Dermis microvascular lymphatic vessel endothelial cell (primary cell): ENCODE measurements around the gene MFN1. TPM values are rescaled to one million over a fixed set of nuclear protein-coding genes. Genes with fewer than 3 reads are reported as not detected.
A peak's percentile ranks its signal among the peaks of the same experiment; 100 is the strongest.

Experiments used
- DNase-seq, 2 donors: peaks; one replicate each; pipeline versions ENCODE4 v3.0.0 to v3.0.0-alpha.2; 2010; ENCODE audit warnings: low read depth in 2 of 2
- total RNA-seq: library from RNA; depleted of rRNA; stranded (reverse); fragments of >200 nt; gene quantifications from 2 replicates; pipeline ENCODE4 v1.2.1, GENCODE V29; 2014

The MFN1 gene
- total RNA-seq, 1 donor from 2014 or later, result 35.9 TPM

- no peak for DNase-seq
Observed at GRCh38 chr3:179428876-179429548, 81.5 kb downstream of the MFN1 start.

DNA sequence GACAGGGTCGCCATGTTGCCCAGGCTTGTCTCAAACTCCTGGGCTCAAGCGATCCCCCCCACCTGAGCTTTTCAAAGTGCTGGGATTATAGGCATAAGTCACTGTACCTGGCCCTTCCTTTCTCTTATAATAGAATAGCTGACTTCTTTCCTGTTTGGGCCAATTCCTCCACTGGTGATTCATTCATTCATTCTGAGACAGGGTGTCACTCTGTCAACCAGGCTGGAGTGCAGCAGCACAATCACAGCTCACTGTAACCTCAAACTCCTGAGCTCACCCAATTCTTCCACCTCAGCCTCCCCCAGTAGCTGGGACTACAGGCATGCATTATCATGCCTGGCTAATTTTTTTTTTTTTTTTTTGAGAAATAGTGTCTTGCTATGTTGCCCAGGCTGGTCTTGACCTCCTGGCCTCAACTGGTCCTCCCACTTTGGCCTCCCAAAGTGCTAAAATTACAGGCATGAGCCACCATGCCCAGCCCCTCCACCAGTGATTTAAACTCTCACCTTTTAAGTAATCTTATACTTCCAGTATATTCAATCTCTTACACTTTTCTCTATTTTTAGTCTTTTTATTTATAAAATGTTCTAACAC, 82.9 kb downstream of the MFN1 start:
- DNase-seq, result peak in 1 of 2 donors; percentile 33

DNA sequence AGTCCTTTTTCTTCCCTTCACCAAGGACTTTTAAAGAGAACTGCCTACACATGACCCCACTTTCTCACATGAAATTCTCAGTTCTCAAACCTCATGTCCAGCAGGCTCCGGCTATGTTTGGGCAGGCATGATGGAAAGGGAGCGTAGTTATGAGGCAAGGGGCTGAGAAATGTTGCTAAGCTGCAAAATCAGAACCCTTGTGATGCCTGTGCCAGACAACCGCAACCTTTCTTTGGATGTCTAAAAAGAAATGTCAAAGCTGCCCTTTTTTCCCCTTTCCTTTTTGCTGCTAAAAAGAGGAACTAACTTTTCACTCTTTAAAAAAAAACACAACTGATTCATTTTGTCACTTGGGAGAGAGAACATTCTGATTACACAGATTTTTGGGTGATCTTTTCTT, 84.5 kb downstream of the MFN1 start:
- no peak for DNase-seq

DNA sequence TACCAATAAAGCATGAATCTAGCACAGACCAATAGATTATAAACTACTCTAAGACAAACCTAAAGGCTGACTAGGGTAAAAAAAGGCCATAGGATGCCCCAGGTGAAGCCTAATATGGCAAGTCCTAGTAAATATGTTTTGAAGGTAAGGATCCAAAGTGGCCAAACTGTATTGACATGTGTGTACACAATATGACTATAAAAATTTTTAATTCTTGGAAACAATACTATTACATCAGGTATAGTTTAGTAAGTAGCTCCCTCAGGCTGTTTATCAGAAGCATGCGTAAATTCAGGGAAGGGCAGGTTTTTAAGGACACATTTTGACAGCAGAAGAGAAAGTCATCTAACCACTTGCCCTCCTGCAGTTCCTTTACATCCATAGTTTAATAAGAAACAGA, 84.9 kb downstream of the MFN1 start:
- DNase-seq, result no peak

- DNase-seq, result peak in 1 of 2 donors; percentile 28
Observed at GRCh38 chr3:179436517-179436916, 89.0 kb downstream of the MFN1 start.

GRCh38 chr3:179438841-179439240, 91.3 kb downstream of the MFN1 start:
- no peak for DNase-seq

Other genes starting within 250 kb of the MFN1 start
- gene PIK3CA, start 199.4 kb upstream of the MFN1 start, total RNA-seq, result 20.8 and 31.4 TPM in 2 replicates
- gene KCNMB3, start 96.6 kb upstream of the MFN1 start, total RNA-seq, result 2.1 and 2.7 TPM in 2 replicates
- gene ZNF639, start 24.7 kb upstream of the MFN1 start, total RNA-seq, result 29.0 and 33.4 TPM in 2 replicates
- 60.8 and 61.6 TPM in 2 replicates for gene GNB4, start 103.8 kb downstream of the MFN1 start, total RNA-seq
- gene ACTL6A, start 215.2 kb downstream of the MFN1 start, total RNA-seq, result 40.3 and 55.8 TPM in 2 replicates